ENCODE measurements around the gene DCUN1D3.
A peak's percentile ranks its signal among the peaks of the same experiment; 100 is the strongest.
"Not testable (repeated sequence)": the region's sequence is repeated elsewhere in the genome, so short reads cannot be mapped to it uniquely, and the experiment has no call there.

DCUN1D3 gene

DNA sequence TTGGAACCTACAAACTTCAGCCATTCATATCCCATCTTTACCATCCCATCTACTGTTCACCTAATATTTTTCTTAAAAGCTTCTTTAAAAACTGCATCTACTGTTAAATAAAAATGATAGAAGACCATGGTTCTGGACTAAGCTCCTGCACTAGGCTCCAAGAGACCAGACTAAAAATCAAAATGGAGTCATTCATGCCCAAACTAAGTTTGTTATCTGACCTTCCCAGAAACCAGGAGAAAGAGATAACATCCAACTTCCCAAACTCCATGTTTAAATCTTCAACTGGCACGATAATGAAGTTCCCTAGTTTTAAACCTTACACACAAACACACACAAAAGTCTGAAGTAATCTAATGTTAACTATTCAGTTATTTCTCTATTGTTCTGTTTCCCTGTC is 13.8 kb downstream of the DCUN1D3 start:
- DNase-seq: no peak

DNA sequence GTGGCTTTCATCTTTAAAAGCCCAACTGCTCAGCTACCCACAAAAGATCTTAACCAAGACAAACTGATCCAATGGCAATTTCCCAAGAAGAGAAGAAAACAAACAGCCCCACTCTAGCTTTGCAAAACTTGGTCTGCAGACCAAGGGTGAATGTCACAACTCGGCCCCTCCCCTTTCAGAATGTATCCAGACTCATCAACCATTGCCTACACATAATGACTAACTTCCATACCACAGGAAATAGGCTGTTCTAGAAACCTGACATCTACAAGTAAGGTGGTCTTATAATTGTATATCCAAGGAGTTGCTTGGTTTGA is 16.0 kb downstream of the DCUN1D3 start:
- DNase-seq: peak; percentile 67

DNA sequence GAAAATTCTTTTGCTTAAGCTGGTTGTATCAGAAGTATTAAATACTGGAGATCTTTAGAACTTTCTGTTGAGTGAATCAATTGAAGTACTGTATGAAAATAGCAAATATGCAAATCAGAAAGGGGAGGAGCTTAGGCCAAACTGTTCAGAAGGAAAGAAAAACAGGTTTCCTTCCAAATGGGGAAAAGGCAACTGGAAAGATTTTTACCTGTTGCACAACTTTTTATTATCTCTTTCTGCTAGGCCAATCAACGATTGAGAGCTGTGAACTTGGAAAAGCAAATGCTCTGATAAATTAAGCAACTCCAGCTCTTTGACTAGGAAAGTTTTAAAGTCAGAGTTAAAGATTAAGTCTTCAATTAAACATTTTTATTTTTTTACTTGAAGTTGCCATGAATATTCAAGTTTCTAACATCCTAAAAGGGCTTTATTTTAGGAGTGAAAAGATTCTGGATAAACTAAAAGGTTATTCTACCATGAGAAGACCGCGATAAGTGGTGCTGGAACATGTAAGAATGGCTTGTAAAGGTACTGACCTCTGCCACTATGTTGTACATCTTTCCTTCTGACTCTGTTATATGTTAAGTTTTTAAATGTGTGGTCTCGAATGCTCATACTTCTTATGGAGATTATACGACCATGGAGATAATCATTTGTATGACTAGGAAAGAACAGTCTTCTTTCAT is 16.5 kb downstream of the DCUN1D3 start:
- no peak for DNase-seq

DNA sequence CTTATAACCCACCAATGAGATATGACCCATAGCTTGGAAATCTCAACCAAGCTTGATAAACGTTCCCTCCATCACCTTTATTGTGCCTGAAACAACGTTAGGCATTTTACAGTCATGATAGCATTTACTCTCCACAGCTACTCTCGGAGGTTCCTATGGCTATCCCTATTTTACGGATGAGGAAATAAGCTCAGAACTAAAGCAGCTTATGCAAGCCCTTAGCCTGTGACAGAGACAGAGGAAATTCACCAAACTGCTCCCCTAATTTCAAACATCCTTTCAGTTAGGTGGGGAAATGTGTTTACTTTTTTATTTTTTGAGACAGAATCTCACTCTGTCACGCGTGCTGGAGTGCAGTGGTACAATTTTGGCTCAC is 18.7 kb downstream of the DCUN1D3 start:
- no peak for DNase-seq

DNA sequence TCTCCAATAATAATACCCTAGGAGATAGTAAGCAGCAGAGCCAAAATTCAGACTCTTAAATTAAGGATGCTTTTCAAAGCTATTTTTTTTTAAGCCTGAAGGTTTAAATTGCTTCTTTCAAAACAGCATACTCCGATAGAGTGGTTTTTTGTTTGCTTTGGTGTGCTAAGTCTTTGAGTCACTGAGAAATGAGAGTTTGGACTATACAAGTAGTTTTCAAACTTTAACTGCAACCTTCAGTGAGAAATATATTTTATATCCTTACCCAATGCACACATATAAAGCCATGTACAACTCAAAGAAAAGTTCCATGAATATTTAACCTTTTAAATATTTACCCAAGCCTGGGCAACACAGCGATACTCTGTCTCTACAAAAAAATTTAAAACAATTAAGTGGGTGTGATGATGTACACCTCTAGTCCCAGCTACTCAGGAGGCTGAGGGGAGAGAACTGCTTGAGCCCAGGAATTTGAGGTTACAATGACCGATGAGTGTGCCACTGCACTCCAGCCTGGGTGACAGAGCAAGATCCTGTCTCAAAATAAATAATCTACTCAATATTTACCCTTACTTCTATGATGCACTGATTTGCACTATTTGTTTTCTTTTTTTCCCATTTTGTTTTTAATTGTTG is 19.2 kb downstream of the DCUN1D3 start:
- no peak for DNase-seq

DNA sequence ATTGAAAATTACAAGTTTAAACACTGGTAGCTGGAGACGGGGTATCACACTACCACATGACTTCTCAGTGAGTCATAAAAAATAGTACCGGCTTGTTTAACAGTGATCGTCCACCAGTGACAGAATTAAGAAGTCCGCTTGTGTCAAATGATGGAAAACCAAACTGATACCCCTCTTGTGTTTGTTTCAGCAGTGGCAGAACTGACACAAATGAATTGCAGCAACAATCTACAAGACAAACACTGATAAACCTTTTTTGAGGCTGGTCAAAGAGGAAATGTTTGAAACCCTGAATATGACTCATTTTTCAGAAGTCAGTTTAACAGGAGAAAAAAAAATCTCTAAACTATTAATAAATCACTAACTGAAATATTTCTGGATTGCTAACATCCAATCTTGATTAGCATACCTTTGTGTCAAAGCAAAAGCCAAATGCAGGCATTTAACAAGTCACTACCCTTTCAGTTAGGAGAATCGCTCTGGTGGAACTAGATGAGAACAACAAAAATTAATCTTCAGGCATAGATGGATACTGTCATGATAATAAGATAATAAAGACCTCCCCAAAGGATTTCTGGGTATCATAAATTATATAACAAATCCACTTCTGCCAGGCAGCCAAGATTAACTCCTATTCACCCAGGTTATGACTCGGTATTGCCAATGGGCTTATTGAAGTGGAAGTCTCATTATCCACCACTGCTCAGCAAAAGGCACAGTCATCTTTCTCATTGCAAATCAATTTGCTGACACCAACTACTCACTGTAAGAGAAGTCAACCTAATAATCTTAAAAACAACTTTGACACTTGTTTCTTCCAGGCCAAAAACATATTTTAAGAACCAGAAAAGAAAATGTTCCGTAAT is 20.8 kb downstream of the DCUN1D3 start:
- peak; percentile 66 for DNase-seq

DNA sequence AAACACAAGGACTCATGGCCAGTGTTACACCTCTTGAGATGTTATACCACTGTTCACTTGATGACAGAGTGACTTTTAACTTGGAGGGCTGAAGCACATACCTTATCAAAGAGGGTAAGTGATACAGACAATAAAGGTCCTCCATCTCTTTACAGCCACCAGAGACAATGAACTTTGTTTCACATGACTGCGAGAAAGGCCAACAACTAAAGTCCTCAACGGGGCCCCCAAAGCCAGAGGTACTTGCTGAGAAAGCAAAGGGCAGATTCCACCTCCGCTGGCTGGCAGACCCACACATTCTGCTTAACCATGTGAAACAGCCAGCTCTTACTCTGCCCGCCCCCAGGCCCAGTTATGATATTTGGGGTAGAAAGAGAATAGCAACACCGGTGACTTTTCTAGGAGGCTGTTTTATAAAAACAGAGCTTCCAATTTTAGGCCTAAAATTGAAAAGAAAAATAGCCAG is 21.4 kb downstream of the DCUN1D3 start:
- DNase-seq: no peak

DNA sequence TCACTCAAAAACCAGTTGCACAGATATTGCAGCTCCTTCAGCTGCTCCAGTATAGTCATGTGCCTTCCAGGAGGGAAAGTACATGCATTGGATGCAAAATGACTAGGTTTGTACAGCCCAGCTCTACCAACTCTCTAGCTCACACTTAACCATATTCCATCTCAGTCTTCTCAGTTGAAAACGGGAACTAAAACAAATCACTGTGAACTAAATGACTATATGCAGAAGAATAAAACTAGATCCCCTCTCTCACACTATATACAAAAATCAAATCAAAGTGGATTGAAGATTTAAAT is 24.9 kb downstream of the DCUN1D3 start:
- DNase-seq: no peak

DNA sequence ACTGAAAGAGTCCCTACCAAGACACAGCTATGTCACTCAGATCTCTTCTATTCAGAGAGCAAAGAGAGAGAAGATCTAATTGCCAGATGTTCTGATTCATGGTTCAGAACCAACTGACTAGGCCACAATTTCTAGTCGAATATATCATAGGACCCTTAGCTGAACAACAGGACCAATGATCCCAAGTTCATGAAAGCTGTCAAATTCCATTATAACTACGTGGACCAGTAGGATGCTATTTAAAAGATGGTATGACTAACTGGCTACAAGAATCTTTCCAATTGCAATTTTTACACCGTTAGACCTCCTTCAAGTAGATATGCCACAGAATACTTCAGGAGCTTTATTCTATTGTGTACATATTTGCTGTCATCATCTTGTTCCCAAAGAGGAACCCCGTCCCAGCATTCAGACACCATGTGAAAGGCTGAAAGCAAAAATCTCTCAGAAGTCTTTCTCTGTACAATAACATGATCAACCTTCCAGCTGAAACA is 26.0 kb downstream of the DCUN1D3 start:
- no peak for DNase-seq

DNA sequence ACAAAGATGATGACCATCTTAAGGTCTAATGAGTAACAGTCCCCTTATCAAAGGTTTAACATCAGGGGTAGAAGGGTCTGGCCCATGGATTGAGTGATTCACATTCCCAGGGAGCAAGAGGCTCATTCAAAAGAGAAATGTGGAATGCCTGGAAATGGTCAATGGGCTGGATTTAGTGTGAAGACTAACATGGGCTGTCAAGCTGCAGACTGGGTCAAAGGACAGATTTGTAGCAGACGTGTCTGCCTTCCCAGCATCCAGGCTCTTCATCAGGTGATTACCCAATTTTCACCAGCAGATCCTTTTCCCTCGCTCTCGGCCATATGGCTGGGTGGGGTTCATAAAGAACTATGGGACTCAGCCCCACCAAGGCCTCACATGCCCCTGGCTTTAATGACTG is 26.8 kb downstream of the DCUN1D3 start:
- no peak for DNase-seq

DNA sequence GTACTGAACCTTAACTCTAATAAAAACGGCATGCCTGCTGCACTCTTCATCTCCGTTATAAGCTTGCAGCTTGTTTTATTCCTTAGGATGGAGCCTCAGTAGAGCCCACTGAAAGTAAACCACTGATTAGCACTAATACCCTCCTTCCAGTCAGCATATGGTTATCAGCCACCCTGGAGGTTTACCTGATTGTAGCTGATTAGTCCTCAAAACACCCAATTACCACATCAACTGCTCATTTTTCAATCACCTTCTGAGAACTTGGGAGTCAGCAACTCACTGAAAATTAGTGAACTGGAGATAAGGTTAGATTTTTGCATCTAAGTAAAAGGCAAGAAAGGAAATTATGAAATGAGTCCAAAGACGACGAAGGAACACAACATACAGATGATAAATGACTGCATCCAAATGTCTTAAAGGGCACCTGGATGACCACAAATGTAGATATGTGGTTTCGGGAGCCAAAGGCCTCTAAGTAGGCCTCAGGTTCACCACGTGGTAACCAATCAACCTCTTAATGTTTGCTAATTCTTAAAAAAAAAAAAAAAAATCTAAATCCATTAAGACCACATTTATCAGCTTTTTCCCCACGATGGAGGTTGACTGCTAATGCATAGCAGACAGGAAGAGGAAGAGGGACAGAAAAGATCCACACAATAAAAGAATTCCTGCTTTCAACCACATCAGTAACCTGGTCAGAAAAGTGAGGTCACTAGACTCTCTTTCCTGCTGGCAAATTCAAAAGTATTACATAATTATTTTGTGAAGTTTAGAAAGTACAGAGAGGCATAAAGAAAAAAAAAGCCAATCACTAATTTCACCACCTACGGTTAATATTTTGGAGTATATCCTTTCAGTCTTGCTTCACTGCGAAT is 28.0 kb downstream of the DCUN1D3 start:
- no peak for DNase-seq

DNA sequence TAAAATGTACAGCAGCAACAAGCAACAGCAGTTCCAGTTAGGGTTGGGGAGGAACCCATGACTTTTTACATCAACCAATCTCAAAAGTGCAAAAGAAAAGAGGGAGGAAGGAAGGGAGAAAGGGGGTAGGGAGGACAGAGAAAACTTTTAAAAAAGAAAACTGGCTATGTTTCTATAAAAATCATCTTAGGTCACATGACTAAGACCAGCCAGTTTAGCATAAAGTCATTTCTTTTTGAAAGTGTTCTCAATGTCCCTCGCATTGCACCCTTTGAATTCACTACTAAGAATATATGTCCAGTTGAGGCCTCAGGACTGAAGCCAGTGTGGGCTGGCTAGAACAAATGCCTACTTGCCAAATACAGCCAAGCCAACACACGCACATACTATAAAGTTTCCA is 28.9 kb downstream of the DCUN1D3 start:
- DNase-seq: no peak

DNA sequence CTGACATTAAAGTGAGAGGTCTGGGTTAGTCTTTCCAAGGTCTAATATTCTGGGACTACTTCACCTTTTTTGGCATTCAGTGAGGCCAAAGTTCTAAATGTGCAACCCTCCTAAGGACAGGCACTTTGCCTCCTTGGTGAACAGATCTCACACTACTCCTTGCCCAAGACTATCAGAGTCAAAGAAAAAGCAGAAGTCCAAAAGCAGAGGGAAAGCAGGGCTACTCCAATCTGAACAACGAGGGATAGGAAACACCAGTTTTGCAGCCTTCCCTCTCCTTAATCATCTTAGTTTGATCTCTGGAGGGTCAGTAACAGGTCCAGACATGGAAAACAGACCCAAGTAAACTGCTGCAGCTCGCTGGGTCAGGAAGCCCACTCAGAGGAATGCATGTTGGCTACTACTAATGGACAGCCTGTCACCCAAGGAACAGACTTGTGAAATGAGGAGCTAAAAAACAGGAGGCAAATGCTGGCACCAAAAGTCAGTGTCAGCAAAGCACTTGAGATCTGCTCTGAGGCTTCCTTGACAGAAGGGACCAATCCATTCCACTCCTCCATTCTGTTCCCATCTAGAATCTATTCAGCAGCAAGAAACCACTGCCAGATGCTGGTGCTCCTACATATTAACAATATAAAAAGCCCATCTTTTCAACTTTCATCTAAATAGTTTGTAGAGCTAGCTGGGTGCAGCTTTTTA is 29.9 kb downstream of the DCUN1D3 start:
- DNase-seq: no peak

DNA sequence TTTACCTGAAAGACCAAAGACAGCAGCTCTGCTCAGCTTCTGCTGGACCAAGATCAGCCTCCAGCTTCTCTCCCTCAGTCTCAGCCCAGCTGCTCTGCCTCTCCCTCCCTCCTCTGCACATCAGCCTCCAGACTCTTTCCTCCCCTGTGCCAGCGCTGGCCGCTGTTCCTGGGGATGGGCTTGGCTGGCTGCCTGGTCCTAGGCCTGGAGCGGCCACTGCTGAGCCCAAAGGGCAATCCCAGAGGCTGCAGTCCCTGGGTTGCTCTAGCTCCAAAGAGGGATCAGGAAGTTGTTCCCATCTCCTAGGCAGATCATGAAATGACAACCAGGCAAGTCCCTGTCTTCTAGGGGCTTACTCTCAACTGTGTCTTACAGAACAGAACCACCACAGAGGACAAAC is 31.3 kb downstream of the DCUN1D3 start:
- DNase-seq: peak; percentile 61

DNA sequence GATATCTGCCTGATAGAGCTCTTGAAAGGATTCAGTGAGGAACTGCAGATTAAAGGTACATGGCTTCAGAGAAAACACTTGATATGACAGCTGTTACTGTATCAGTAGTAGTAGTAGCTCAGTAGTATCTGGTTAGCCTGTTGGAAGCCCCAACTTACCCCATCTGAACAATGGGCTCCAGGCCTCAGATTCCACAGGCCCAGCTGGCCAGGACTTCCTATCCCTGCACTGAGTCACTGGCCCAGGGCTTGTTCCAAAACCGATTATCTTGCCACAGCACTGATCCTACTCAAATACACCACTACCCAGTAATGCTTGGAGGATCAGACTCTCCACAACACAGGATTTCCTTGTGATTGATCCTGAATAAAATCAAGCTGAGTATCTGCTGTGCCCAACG is 32.6 kb downstream of the DCUN1D3 start:
- peak; percentile 57 for DNase-seq

DNA sequence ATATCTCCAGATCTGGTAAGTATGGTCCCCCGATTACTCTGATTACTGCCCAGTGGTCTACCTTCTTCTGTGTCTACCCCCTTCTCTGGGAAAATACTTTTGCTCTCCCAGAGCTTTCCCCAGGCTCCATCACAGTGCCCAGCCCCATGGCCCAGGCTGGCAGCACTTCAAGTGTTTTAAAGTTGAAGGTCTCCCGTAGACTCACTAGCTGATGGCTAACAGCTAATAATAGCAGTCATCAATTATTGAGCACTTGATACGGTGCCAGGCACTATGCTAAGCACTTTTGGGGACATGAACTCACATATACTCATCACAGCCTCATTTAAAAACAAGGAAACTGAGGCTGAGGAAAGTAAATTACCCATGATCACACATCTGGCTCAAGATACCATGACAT is 33.4 kb downstream of the DCUN1D3 start:
- DNase-seq: no peak

DNA sequence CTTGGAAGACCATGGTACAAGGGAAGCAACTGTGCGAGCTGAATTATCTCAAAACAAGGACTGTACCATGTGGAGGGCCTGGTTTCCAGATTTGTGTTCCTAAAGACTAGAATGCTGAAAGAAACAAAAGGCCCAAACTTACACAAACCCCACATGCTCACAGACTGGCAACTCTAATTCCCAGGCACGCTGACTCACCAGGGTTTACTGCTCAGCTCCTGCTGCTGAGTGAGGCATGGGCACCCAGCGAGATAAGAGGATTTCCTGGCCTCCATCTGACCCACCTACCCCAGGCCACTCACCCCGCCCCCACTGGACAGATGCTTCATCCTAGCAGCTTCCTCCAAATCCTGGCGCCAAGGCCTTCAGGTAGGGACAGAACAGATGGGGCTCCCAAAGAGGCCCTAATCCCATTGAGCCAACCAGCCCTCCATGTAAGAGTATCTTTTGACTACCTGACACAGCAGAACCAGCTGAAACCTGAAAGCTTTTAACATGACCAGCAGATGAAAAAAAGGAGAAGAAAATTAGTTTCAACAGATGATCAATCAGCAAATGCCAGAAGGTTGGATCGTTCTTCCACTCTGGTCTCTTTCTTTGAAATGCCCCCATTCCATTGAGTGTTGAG is 33.9 kb downstream of the DCUN1D3 start:
- DNase-seq: peak; percentile 79

DNA sequence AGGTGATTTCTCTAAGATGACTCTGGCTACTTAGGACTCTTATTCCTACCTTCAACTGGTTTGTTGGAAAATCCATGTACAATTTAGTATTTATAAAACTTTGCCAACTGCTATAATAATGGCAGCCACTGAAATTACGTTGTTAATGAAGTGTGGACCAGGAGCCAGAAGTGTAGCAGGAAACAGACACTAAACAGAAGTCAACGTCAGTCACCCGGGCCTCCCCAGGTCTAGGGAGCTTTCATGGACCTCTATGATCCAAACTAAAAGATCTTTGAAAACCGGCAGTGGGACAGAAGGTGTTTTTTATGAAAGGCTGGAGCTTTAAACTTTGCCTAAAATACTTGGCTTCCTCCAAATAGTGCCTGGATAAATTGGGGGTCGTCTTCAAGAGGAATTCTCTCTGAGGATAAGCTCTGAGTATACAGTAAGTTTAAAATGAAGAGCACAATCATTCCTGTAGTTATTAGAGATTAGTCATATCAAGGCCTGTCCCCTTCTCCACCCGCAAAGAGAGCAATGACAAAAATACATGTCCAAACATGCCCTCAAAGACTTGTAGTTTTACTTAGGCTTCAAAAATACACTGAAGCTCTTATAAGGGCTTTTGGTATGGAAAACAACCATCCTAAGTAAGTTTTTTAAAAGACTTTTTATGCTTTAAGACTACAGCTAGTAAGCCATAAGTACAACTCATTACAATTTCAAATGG is 34.6 kb downstream of the DCUN1D3 start:
- DNase-seq: peak; percentile 55

DNA sequence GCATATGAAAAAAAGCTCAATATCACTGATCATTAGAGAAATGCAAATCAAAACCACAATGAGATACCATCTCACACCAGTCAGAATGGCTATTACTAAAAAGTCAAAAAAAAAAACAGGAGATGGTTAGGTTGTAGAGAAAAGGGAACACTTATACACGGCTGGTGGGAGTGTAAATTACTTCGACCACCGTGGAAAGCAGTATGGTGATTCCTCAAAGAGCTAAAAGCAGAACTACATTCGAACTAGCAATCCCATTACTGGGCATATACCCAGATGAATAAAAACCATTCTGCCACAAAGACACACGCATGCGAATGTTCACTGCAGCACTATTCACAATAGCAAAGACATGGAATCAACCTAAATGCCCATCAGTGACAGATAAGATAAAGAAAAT is 35.8 kb downstream of the DCUN1D3 start:
- DNase-seq: not testable (repeated sequence)

DNA sequence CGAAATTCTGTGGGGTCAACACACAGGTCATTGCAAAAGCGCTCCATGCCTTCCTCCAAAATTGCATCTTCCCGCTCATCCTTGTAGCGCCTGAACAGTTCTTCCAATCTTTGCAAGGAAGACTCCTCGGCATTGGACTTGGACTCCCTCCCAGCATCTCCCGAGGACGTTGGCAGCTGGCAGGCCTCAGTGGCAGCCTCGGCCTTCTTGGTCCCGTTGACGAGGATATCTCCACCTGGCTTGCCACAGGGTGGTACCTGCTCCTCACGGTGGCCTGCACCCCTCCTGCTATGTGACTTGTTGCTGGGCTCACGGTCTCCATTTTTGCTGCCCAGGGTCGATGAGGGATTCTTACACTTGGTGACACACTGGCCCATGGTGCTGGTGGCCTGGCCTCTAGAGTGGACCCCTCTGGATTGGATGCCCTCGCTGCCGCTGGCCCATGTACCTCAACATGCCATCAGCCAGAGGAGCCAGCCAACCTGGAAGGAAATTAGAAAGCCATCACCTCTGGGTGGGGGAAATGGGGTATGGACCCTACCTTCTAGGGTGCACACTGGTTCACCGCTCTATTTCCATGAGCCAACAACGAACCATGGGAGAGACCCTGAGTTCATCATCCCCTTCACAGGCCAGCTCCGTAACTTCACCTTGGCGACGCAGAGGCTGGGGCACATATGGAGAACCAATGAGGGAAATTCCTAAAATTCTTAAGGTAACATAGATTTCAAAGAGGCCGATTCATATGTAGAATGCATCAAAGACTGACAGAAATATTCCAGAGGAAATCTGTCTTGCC is 37.8 kb downstream of the DCUN1D3 start:
- DNase-seq: no peak

Data from HCEC 1CT (cell line).